ENCODE measurements around the gene SDR42E2.

Gene SDR42E2

DNA sequence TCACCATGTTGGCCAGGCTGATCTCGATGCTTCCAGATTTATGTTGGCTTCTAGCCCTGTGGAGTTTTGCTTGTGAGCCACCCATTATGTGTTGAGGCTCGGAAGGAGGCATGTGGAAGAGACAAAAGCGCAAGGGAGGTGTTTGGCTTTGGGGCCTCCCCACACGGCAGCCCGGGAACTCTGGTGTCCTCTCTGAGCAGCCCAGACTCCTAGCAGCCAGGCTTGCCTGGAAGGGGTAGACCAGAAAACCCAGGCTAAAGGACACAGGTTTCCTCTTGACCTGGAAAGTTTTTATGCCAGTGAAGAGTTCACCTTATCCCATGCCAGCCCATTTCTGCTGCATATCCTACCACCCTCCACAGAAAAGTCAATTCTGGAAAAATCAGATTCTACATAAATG, 21.0 kb downstream of the SDR42E2 start:
- Histone ChIP-seq H2AFZ (ENCODE audit: low read length, unreplicated experiment) (no peak overlapping the region), H3K79me2 (ENCODE audit: control insufficient read depth, insufficient read depth, low read length, unreplicated experiment) (no peaks in the 10 kb centered on the region), H3K4me3 (ENCODE audit: low read depth, low read length) (no peak overlapping the region), H3K27ac (ENCODE audit: low read depth, low read length) (no peak overlapping the region), H3K36me3 (ENCODE audit: insufficient read depth, low read length) (no peaks in the 10 kb centered on the region), H3K27me3 (ENCODE audit: insufficient read depth, low read length) (no peaks in the 10 kb centered on the region), H3K4me1 (ENCODE audit: control insufficient read depth, insufficient read depth, low read length, unreplicated experiment) (no peaks in the 10 kb centered on the region)

DNA sequence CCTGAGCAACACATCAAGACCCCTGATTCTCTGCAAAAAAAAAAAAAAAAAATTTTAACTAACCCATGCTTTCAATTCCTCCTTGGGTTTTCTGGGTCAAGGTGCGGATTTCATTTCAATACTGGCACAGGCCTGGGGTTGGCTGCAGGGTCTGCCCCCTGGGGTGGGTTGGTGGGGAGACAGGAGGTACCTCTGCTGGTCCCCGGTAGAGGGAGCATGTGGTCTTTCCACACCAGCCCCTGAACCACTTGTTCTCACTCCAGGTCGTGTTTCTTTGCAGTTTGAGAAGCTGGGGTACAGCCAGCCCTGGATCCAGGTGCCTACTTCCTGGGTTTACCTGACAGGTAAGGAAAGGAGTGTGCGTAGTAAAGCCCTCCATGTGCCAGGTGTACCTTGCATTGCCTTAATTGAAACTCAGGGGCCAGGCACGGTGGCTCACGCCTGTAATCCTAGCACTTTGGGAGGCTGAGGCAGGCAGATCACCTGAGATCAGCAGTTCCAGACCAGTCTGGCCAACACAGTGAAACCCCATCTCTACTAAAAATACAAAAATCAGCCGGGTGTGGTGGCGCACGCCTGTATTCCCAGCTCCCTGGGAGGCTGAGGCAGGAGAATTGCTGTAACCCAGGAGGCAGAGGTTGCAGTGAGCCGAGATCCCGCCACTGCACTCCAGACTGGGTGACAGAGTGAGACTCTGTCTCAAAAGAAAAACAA, 21.8 kb downstream of the SDR42E2 start:
- no peak overlapping the region for H3K27ac ChIP-seq (ENCODE audit: low read depth, low read length)
- H3K27me3 ChIP-seq (ENCODE audit: insufficient read depth, low read length) = no peaks in the 10 kb centered on the region
- no peak overlapping the region for H3K4me3 ChIP-seq (ENCODE audit: low read depth, low read length)
- peaks cover 4% of the 10 kb centered on the region for H3K4me1 ChIP-seq (ENCODE audit: control insufficient read depth, insufficient read depth, low read length, unreplicated experiment)
- no peak overlapping the region for H2AFZ ChIP-seq (ENCODE audit: low read length, unreplicated experiment)
- no peaks in the 10 kb centered on the region for H3K36me3 ChIP-seq (ENCODE audit: insufficient read depth, low read length)
- H3K79me2 ChIP-seq (ENCODE audit: control insufficient read depth, insufficient read depth, low read length, unreplicated experiment) = no peaks in the 10 kb centered on the region

DNA sequence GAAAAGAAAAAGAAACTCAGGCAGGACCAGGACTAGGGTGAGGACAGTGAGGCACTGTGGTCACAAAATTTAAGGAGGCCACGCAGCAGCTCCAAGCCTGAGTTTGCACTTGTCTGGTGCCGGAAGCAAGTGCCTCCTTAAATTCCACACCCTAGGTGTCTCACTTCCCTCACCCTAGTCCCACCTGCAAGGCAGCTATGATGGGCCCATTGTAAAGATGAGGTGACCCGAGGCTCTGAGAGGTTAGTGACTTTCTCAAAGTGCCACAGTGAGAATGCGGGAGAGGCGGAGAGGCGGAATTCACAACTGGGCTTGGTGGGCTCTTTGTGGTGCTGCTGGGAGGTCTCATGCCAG, 22.3 kb downstream of the SDR42E2 start:
- no peak overlapping the region for H3K27ac ChIP-seq (ENCODE audit: low read depth, low read length)
- H3K79me2 ChIP-seq (ENCODE audit: control insufficient read depth, insufficient read depth, low read length, unreplicated experiment) = no peaks in the 10 kb centered on the region
- no peaks in the 10 kb centered on the region for H3K27me3 ChIP-seq (ENCODE audit: insufficient read depth, low read length)
- no peak overlapping the region for H2AFZ ChIP-seq (ENCODE audit: low read length, unreplicated experiment)
- no peak overlapping the region for H3K4me3 ChIP-seq (ENCODE audit: low read depth, low read length)
- H3K36me3 ChIP-seq (ENCODE audit: insufficient read depth, low read length) = no peaks in the 10 kb centered on the region
- peaks cover 8% of the 10 kb centered on the region for H3K4me1 ChIP-seq (ENCODE audit: control insufficient read depth, insufficient read depth, low read length, unreplicated experiment)

DNA sequence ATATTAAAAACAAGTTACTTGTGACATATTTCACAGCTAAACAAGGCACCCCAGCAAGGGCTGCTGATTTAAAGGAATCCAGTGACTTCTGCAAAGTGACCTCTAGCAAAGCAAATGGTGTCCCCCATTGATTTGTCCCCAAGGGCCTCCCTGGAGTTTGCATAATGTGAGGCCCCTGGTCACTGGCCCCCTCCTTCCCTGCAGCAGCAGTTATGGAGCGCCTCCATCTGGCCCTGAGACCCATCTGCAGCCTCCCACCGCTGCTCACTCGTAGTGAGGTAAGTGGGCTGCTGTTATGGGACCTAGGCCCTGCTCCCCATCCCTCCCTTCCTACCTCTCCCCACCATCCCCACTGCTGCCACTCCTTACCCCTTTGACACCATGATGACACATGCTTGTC, 24.2 kb downstream of the SDR42E2 start:
- H3K27ac ChIP-seq (ENCODE audit: low read depth, low read length) = no peak overlapping the region
- H3K4me3 ChIP-seq (ENCODE audit: low read depth, low read length) = no peak overlapping the region
- H3K79me2 ChIP-seq (ENCODE audit: control insufficient read depth, insufficient read depth, low read length, unreplicated experiment) = no peaks in the 10 kb centered on the region
- H2AFZ ChIP-seq (ENCODE audit: low read length, unreplicated experiment) = no peak overlapping the region
- peaks cover 9% of the 10 kb centered on the region for H3K4me1 ChIP-seq (ENCODE audit: control insufficient read depth, insufficient read depth, low read length, unreplicated experiment)
- no peaks in the 10 kb centered on the region for H3K36me3 ChIP-seq (ENCODE audit: insufficient read depth, low read length)
- H3K27me3 ChIP-seq (ENCODE audit: insufficient read depth, low read length) = no peaks in the 10 kb centered on the region

DNA sequence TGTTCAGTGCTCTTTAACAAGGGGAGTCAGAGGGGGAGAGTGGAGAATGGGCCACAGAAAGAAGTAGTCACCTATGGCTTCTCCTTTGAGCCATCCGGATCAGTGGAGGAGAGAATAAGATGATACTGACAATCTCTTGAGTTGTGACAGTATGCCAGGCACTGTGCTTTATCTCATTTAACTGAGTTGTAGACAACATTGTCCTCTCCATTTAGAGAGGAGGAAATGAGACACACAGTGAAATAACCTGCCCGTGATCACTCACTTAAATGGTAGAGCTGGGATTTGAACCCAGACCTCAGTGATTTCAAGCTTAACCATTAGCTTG, 25.9 kb downstream of the SDR42E2 start:
- Histone ChIP-seq H3K79me2 (ENCODE audit: control insufficient read depth, insufficient read depth, low read length, unreplicated experiment) (no peaks in the 10 kb centered on the region), H3K36me3 (ENCODE audit: insufficient read depth, low read length) (no peaks in the 10 kb centered on the region), H3K27me3 (ENCODE audit: insufficient read depth, low read length) (no peaks in the 10 kb centered on the region), H3K4me3 (ENCODE audit: low read depth, low read length) (no peak overlapping the region), H3K27ac (ENCODE audit: low read depth, low read length) (no peak overlapping the region), H2AFZ (ENCODE audit: low read length, unreplicated experiment) (no peak overlapping the region), H3K4me1 (ENCODE audit: control insufficient read depth, insufficient read depth, low read length, unreplicated experiment) (peaks cover 19% of the 10 kb centered on the region)

DNA sequence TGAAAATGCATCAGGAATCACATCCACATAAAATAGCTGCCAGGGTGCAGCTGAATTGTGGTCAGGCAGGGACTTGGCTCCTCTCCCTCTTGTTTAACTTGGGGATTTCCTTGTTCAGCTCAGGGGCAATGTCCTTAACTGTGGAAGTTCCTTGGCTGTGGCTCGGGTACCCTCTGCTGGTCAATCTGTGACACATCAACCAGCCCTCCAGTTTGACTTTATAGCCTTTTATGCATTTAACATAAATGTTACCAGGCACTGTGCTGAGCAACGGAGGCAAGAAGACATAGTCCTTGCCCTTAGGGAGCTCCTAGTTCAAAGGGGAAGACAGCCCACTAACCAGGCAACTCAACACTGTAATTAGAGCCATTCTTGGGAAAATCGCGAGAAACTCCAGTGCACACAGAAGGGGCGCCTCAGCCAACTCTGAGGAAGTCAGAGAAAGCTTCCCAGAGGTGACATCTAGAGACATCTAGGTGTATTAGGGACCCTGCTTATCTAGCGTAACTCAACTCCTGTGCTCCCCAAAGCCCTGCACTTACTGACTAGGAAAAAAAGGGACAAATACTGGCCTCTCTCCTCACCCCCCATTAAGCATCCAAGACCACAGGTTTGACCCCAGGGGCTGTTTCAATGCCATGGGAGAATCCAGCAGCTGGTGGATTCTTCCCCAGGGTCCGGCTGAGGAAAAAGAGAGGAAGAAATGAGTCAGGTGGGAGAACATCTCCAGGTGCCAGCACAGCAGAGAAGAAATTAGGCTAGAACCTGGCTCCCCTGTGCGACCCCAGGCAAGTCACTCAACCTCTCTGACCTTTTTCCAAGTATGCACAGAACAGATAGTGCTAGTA, 26.5 kb downstream of the SDR42E2 start:
- Histone ChIP-seq H2AFZ (ENCODE audit: low read length, unreplicated experiment) (no peak overlapping the region), H3K79me2 (ENCODE audit: control insufficient read depth, insufficient read depth, low read length, unreplicated experiment) (no peaks in the 10 kb centered on the region), H3K36me3 (ENCODE audit: insufficient read depth, low read length) (no peaks in the 10 kb centered on the region), H3K27me3 (ENCODE audit: insufficient read depth, low read length) (no peaks in the 10 kb centered on the region), H3K4me3 (ENCODE audit: low read depth, low read length) (no peak overlapping the region), H3K27ac (ENCODE audit: low read depth, low read length) (no peak overlapping the region), H3K4me1 (ENCODE audit: control insufficient read depth, insufficient read depth, low read length, unreplicated experiment) (peaks cover 19% of the 10 kb centered on the region)

DNA sequence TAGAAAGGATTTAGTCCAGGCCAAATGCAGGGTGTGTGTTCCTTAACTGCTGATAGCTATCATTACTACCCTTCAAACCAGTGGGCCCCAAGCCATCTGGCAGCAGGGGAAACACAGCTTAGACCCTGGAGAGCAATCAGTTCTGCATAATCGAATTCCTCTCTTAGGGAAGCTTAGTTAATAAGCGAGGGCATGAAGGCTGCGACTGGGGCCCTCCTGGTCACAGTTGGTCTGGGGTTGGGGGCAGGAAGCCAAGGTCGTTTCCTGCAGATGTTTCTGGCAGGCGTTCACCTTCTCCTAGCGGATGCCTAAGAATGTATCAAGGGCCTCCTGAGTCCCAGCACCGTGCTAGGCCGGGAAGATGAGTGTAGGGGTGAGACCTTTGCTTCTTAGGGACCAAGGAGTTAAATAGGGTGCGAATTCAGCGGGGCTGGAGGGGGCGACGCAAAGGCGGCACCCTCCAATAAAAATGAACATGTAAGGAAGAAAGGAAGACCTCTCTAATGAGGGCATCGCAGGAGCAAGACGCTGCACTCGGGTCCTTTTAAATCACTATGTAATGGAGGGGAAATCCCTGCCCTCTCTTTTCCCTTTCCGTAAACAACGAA, 27.3 kb downstream of the SDR42E2 start:
- no peak overlapping the region for H3K27ac ChIP-seq (ENCODE audit: low read depth, low read length)
- H2AFZ ChIP-seq (ENCODE audit: low read length, unreplicated experiment) = peak overlapping the region; percentile 72
- peak overlapping the region; percentile 80 for H3K4me3 ChIP-seq (ENCODE audit: low read depth, low read length)
- no peaks in the 10 kb centered on the region for H3K36me3 ChIP-seq (ENCODE audit: insufficient read depth, low read length)
- H3K79me2 ChIP-seq (ENCODE audit: control insufficient read depth, insufficient read depth, low read length, unreplicated experiment) = no peaks in the 10 kb centered on the region
- H3K4me1 ChIP-seq (ENCODE audit: control insufficient read depth, insufficient read depth, low read length, unreplicated experiment) = peaks cover 19% of the 10 kb centered on the region
- H3K27me3 ChIP-seq (ENCODE audit: insufficient read depth, low read length) = no peaks in the 10 kb centered on the region

DNA sequence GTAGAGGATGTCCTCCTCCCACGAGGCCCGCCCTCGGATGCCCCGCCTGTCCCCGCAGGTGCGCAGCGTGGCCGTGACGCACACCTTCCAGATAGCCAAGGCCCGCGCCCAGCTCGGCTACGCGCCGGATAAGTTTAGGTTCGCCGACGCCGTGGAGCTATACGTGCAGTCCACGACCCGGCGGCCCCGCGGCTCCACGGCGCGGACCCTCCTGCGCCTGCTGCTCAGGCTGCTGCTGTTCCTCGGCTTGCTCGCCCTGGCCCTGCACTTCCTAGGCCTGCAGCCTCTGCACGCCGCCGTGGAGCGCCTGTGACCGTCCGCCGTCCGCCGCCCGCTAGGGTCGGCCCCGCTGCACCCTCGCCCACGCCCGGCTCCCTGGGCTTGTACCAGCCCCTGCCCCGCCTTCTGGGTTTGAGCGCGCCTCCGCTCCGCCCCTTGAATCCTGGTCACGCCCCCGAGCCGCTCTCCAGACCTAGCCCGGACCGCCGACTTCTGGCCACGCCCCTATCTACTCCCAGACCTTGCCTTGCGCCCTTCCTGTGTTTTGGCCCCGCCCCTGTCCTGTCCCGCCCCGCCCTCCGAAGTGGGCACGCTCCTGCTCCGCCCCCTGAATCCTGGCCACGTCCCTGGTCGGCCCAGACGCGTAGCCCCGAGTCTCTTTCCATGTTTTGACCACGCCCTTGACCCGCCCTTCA, 27.9 kb downstream of the SDR42E2 start:
- H3K4me1 ChIP-seq (ENCODE audit: control insufficient read depth, insufficient read depth, low read length, unreplicated experiment) = peaks cover 19% of the 10 kb centered on the region
- no peaks in the 10 kb centered on the region for H3K27me3 ChIP-seq (ENCODE audit: insufficient read depth, low read length)
- no peaks in the 10 kb centered on the region for H3K79me2 ChIP-seq (ENCODE audit: control insufficient read depth, insufficient read depth, low read length, unreplicated experiment)
- no peaks in the 10 kb centered on the region for H3K36me3 ChIP-seq (ENCODE audit: insufficient read depth, low read length)
- peak overlapping the region; percentile 72 for H2AFZ ChIP-seq (ENCODE audit: low read length, unreplicated experiment)
- peak overlapping the region; percentile 80 for H3K4me3 ChIP-seq (ENCODE audit: low read depth, low read length)
- no peak overlapping the region for H3K27ac ChIP-seq (ENCODE audit: low read depth, low read length)

DNA sequence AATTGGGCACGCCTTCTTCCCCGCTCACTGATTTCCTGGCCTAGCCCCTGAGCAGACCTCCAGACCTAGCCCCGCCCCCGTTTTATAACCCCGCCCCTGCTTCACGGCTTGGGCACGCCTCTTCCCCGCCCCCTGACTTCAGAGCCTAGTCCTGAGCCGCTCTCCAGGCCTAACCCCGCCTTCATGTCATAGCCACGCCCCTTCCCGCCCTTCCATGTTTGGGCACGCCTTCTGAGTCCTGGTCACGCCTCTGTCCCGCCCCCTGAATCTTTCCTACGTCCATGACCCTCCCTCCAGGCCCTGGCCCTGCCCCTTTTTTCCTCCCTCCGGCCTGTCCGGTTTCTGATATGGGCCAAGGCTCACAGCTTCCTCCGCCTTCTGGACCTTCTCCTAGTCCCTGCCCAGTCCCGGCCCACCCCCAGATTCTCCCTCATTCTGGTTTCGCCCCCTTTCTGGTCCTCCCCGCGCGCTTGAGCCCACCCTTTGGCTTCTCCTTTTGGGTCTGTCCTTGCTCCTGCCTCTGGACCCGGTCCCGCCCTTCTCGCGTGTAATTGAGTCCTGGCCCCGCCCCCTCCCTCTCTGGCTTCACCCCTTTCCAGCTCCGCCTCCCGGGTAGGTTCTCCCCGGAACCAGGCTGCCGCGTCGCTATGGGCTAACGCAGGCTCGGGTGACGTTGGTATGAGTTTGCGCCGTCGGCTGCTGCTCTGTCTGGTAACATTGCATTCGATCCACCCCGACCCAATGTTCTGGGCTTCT, 28.6 kb downstream of the SDR42E2 start:
- Histone ChIP-seq H3K36me3 (ENCODE audit: insufficient read depth, low read length) (no peaks in the 10 kb centered on the region), H3K4me1 (ENCODE audit: control insufficient read depth, insufficient read depth, low read length, unreplicated experiment) (peaks cover 19% of the 10 kb centered on the region), H3K27ac (ENCODE audit: low read depth, low read length) (peak overlapping the region; percentile 90), H2AFZ (ENCODE audit: low read length, unreplicated experiment) (peak overlapping the region; percentile 6), H3K4me3 (ENCODE audit: low read depth, low read length) (peak overlapping the region; percentile 72), H3K27me3 (ENCODE audit: insufficient read depth, low read length) (no peaks in the 10 kb centered on the region), H3K79me2 (ENCODE audit: control insufficient read depth, insufficient read depth, low read length, unreplicated experiment) (no peaks in the 10 kb centered on the region)
